Immature natural killer cell (primary cell): ENCODE measurements around the gene DTNB. TPM values are rescaled to one million over a fixed set of nuclear protein-coding genes. Genes with fewer than 3 reads are reported as not detected.

Experiments
- DNase-seq, 3 donors: peaks; one replicate each; pipeline ENCODE4 v3.0.0; 2022; ENCODE audit warnings: mixed read lengths in 1 of 3
- H3K27ac Mint-ChIP-seq, 6 donors: one replicate each; pipeline ENCODE4 v1.8.0; 2020; ENCODE audit warnings: mixed read lengths in 6 of 6, mild to moderate bottlenecking in 5 of 6, inconsistent platforms in 4 of 6, moderate library complexity in 3 of 6
- H3K27me3 Mint-ChIP-seq, 3 donors: one replicate each; pipeline ENCODE4 v1.8.0; 2020 to 2021; ENCODE audit warnings: low read depth in 3 of 3, mild to moderate bottlenecking in 3 of 3, mixed read lengths in 3 of 3, moderate library complexity in 3 of 3, inconsistent platforms in 1 of 3
- H3K36me3 Mint-ChIP-seq, 3 donors: one replicate each; pipeline ENCODE4 v1.8.0; 2020; ENCODE audit warnings: mixed read lengths in 3 of 3, inconsistent platforms in 2 of 3, mild to moderate bottlenecking in 2 of 3
- H3K4me1 Mint-ChIP-seq, 2 donors: one replicate each; pipeline ENCODE4 v1.8.0; 2020; ENCODE audit warnings: inconsistent platforms in 2 of 2, mild to moderate bottlenecking in 2 of 2, mixed read lengths in 2 of 2, moderate library complexity in 1 of 2
- H3K4me3 Mint-ChIP-seq, 5 donors: one replicate each; pipeline ENCODE4 v1.8.0; 2020; ENCODE audit warnings: mild to moderate bottlenecking in 5 of 5, mixed read lengths in 5 of 5, inconsistent platforms in 3 of 5, moderate library complexity in 3 of 5
- H3K9me3 Mint-ChIP-seq, 6 donors: one replicate each; pipeline ENCODE4 v1.8.0; 2020; ENCODE audit warnings: mild to moderate bottlenecking in 6 of 6, mixed read lengths in 6 of 6, inconsistent platforms in 4 of 6, moderate library complexity in 3 of 6
- polyA plus RNA-seq, 3 donors: library from polyadenylated mRNA; unstranded; fragments of 300-500 nt; fragmentation: Illumina TruSeq; gene quantifications; one replicate each; pipeline ENCODE4 v1.2.3, GENCODE V29; 2021

The DTNB gene
- polyA plus RNA-seq, 3 donors from 2014 or later: 9.1 to 15.7 (median 11.1) TPM

DNA sequence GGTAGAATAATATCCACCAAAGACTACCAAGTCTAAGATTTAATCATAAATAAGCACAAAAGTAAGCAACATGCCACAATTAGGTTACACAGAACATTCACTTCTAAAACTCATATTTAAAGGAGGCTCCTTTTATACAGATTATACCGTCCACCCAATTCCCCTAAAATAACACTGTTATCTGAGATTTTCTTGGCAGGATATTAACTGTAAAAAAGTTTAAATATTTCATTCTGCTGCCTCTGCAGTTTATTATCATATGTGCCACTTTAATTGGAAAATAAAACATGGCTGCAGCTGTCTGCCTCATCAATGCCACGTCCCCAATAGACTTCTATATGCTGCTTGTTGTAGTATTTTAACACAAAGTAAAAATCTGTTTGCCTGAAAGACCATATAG, 140.9 kb downstream of the DTNB start:
- no peak for DNase-seq
- no peaks in the 10 kb centered on the region for H3K4me1 Mint-ChIP-seq
- peaks cover 0 to 5% (median 1%) of the 10 kb centered on the region in 3 donors for H3K27me3 Mint-ChIP-seq
- no peak overlapping the region for H3K4me3 Mint-ChIP-seq
- peaks cover 0 to 17% (median 5%) of the 10 kb centered on the region in 3 donors for H3K36me3 Mint-ChIP-seq
- H3K27ac Mint-ChIP-seq: no peak overlapping the region
- no peaks in the 10 kb centered on the region for H3K9me3 Mint-ChIP-seq

DNA sequence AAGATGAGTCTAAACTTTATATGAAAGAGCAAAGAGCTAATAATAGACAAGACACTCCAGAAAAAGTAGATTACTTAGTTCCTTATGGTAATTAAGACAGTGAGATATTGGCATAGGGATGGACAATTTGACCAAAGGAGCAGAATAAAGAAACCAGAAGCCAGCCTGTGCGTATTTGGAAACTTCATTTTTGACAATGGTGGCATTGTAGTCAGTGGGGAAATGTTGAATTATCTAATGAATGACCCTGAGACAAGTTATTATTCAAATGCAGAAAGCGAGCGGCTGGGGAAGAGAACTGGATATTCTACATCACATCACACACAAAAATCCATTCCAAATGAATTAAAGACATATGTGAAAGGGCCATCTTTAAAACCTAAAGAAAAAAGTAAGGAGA, 144.3 kb downstream of the DTNB start:
- Mint-ChIP-seq H3K27me3 (peaks cover 0 to 3% (median 1%) of the 10 kb centered on the region in 3 donors), H3K4me3 (no peak overlapping the region), H3K4me1 (no peaks in the 10 kb centered on the region), H3K9me3 (no peaks in the 10 kb centered on the region), H3K27ac (no peak overlapping the region), H3K36me3 (peaks cover 0 to 13% (median 5%) of the 10 kb centered on the region in 3 donors)
- no peak for DNase-seq

DNA sequence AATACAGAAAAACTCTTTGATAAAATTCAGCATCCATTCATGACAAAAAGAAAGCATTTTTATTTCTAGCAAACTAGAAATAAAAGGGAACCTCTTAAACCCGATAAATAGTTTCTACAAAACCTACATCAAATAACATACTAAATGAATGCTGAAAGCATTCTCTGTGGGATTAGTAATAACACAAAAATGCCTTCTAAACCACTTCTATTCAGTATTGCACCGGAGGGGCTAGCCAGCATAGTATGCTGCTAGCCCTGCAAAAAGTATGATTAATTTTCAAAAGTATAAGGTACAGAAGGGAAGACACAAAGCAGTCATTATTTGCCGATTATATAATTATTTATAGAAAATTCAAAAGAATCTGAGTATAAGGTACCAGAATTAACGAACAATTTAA, 145.2 kb downstream of the DTNB start:
- Mint-ChIP-seq H3K4me3 (no peak overlapping the region), H3K9me3 (no peaks in the 10 kb centered on the region), H3K27me3 (peaks cover 0 to 1% (median 0%) of the 10 kb centered on the region in 3 donors), H3K36me3 (peaks cover 0 to 13% (median under 1%) of the 10 kb centered on the region in 3 donors), H3K27ac (no peak overlapping the region), H3K4me1 (no peaks in the 10 kb centered on the region)
- DNase-seq: no peak

DNA sequence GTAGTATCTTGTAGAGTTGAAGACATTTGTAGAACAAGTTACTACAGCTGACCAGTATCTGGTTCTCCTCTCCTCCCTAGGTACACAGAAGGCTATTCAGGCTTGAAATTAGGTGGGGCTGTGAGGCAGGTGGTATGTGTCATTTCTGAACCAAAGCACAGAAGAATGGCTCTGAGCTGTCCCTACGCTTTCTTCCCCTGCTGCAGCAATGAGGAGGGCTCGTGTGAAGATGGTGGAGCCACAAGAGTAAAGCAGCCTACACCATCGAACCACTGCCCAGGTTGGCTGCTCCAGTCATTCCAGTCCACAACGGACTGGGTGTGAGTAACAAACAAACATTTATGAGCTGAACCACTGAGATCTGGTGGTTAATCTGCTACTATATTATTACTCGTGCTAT, 148.9 kb downstream of the DTNB start:
- Mint-ChIP-seq H3K27me3 (no peaks in the 10 kb centered on the region), H3K4me1 (peaks cover 7 to 9% of the 10 kb centered on the region in 2 donors), H3K36me3 (peaks cover 0 to 7% (median 0%) of the 10 kb centered on the region in 3 donors), H3K4me3 (no peak overlapping the region), H3K9me3 (no peaks in the 10 kb centered on the region), H3K27ac (no peak overlapping the region)
- DNase-seq: no peak

DNA sequence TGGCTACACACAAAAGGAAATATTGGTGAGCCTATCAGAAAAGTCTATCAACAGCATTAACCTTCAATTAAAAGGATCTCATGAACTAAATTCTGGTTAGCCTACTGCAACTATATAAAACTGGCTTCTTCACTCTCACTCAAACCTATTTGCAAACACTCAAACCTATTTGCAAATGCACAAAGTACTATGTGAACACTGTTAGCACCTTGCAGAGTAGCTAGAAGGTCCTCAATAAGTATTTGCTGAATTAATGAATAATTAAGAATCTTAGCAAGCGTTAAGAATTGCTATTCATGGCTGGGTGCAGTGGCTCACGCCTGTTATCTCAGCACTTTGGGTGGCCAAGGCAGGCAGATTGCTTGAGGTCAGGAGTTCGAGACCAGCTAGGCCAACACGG, 150.3 kb downstream of the DTNB start:
- DNase-seq: no peak
- Mint-ChIP-seq H3K4me3 (peak overlapping the region in 1 of 5 donors; percentile 33), H3K4me1 (peaks cover 7 to 9% of the 10 kb centered on the region in 2 donors), H3K36me3 (no peaks in the 10 kb centered on the region), H3K9me3 (no peaks in the 10 kb centered on the region), H3K27me3 (no peaks in the 10 kb centered on the region), H3K27ac (peak overlapping the region in 1 of 6 donors; percentile 44)

DNA sequence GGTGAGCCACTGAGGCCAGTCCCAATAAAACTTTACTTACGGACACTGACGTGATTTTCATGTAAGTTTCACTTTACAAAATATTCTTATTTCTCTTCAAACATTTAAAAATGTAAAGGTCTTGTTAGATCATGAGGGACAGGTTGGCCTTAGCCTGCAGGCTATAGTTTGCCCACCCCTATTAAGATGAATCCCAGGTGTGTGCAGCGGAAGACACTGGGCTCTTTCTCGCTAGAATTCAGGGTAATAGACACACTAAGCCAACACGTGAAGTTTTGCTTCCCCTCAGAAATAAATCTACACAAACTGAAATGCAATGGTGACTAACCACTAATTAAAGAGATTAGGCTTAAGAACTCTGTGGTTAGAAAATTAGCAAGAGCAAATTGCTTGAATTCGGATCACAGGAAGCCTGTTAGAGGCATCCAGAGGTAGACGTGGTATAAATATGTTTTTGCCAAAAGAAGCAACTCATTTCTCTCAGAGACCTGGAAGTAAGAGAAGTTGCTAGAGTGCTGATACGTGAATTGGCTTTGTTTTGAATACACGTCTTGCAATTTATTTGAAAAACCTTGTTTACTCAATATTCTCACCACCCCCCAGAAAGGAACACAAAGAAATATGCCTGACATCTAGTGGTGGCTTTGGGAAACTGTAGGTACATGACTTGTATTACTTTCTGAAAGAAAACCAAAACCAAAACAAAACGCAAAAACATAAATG, 151.6 kb downstream of the DTNB start:
- Mint-ChIP-seq H3K4me1 (peaks cover 7 to 9% of the 10 kb centered on the region in 2 donors), H3K4me3 (peak overlapping the region; percentile 1 to 64 (median 53)), H3K27ac (peak overlapping the region; percentile 60 to 86 (median 78)), H3K27me3 (peaks cover 0 to 1% (median 0%) of the 10 kb centered on the region in 3 donors), H3K36me3 (peaks cover 0 to 3% (median 0%) of the 10 kb centered on the region in 3 donors), H3K9me3 (no peaks in the 10 kb centered on the region)
- DNase-seq: peak; percentile 69 to 72 (median 70)

DNA sequence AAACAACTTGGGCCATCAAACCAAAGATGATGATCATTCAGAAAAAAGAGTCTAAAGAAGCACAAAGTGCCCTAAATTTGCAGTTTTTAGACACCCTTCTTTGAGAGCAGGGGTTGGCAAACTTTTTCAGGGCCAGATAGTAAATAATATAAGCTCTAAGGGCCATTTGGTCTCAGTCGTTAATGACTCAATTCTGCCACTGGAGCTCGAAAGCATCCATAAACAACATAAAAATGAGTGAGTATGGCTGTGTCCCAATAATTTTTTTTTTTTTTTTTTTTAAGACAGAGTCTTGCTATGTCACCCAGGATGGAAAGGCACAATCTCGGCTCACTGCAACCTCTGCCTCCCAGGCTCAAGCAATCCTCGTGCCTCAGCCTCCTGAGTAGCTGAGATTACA, 152.3 kb downstream of the DTNB start:
- Mint-ChIP-seq H3K27ac (no peak overlapping the region), H3K4me1 (peaks cover 7 to 9% of the 10 kb centered on the region in 2 donors), H3K36me3 (peaks cover 0 to 4% (median 0%) of the 10 kb centered on the region in 3 donors), H3K4me3 (no peak overlapping the region), H3K27me3 (peaks cover 0 to 1% (median 0%) of the 10 kb centered on the region in 3 donors), H3K9me3 (no peaks in the 10 kb centered on the region)
- DNase-seq: no peak

DNA sequence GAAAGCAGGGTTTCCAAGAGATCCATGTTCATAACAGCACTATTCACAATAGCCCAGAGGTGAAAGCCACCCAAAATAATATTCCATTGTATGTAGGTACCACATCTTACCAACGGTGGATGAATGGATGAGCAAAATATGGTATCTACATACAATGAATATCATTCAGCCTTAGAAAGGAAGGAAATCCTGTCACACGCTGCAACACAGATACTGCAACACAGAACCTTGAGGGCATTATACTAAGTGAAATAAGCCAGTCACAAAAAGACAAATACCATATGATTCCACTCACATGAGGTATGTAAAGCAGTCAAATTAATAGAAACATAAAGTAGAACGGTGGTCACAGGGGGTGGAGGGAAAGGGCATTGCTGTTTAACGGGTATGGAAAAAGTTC, 155.7 kb downstream of the DTNB start:
- Mint-ChIP-seq H3K9me3 (no peaks in the 10 kb centered on the region), H3K27me3 (peaks cover 0 to 4% (median 1%) of the 10 kb centered on the region in 3 donors), H3K36me3 (peaks cover 0 to 4% (median 0%) of the 10 kb centered on the region in 3 donors), H3K4me3 (no peak overlapping the region), H3K4me1 (peaks cover 24 to 27% of the 10 kb centered on the region in 2 donors), H3K27ac (no peak overlapping the region)
- DNase-seq: no peak

DNA sequence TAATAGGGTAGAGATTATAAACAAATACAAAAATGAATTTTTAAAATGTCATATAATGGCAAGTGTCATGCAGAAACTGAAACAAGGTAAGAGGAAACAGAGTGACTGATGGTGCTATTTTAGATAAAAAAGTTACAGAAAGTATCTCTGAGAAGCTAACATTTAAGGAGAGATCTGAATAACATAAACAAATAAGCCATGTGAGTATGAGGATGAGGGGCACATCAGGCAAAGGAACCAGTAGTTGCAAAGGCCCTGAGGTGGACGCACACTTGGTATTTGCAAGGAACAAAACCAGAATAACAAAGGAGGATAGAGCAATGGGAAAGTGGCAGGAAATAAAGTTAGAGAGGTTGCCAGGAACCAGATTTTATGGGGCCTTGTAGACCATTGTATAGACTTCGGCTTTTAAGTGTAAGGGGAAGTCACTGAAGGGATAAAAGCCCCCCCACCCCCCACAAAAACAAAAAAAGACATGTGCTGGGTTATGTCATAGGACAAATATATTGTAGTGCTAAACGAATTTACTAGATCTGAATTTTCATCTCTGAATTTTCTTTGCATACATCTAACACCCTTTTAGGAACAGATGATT, 159.2 kb downstream of the DTNB start:
- Mint-ChIP-seq H3K4me3 (peak overlapping the region; percentile 54 to 83 (median 73)), H3K27ac (peak overlapping the region; percentile 63 to 85 (median 70)), H3K4me1 (peaks cover 21 to 24% of the 10 kb centered on the region in 2 donors), H3K27me3 (peaks cover 0 to 4% (median 3%) of the 10 kb centered on the region in 3 donors), H3K9me3 (no peaks in the 10 kb centered on the region), H3K36me3 (peaks cover 0 to 4% (median 0%) of the 10 kb centered on the region in 3 donors)
- no peak for DNase-seq

DNA sequence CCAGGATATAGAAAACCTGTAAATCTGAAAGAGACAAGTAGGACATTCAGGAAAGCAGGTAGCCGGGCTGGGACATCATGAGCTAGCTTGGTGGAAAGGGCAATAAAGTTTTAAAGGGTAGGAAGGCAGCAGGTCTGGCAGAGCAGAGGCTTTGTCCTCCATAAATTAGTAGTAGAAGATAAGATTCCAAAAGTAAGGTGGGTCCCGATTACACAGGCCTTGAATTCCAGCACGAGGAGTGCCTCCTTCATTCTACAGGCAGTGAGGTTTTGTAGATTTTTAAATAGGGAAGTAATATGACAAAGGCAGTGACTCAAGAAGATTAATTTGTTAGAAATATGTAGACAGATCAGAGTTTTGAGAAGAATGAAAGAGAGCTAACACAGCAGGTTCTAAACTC, 160.7 kb downstream of the DTNB start:
- Mint-ChIP-seq H3K36me3 (peaks cover 0 to 4% (median 0%) of the 10 kb centered on the region in 3 donors), H3K9me3 (no peaks in the 10 kb centered on the region), H3K27me3 (peaks cover 0 to 4% (median 3%) of the 10 kb centered on the region in 3 donors), H3K4me1 (peaks cover 21 to 24% of the 10 kb centered on the region in 2 donors), H3K4me3 (peak overlapping the region; percentile 54 to 83 (median 73)), H3K27ac (peak overlapping the region in 5 of 6 donors; percentile 32 to 70 (median 63))
- no peak for DNase-seq

DNA sequence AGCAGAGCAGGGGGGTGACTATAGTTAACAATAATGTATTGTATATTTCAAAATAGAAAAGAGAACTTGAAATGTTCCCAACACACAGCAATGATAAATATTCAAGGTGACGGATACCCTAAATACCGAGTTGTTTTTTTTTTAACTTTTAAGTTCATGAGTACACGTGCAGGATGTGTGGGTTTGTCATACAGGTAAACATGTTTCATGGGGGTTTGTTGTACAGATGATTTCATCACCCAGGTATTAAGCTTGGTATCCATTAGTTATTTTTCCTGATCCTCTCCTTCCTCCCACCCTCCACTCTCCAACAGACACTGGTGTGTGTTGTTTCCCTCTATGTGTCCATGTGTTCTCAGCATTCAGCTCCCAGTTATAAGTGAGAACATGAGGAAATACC, 167.2 kb downstream of the DTNB start:
- Mint-ChIP-seq H3K27ac (no peak overlapping the region), H3K27me3 (peaks cover 1 to 2% (median 1%) of the 10 kb centered on the region in 3 donors), H3K4me3 (no peak overlapping the region), H3K9me3 (no peaks in the 10 kb centered on the region), H3K36me3 (no peaks in the 10 kb centered on the region), H3K4me1 (no peaks in the 10 kb centered on the region)
- no peak for DNase-seq

DNA sequence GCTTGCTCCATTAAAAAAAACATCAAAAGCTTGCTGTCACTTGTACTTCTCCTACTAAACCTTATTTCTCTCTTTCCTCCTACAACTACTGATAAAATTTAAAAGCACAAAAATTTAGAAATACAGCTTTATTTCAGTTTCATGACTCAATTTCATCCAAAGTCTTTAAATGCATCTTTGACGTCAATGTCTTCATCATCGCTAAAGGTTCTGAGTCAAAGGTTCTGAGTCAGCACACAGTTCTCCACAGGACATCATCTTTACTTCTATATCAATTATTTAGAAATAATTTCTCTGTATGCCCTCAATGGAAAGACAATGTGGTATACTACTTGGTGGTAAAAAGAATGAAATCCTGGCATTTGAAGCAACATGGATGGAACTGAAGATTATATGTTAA, 167.8 kb downstream of the DTNB start:
- Mint-ChIP-seq H3K27ac (no peak overlapping the region), H3K4me1 (no peaks in the 10 kb centered on the region), H3K27me3 (peaks cover 1 to 2% (median 1%) of the 10 kb centered on the region in 3 donors), H3K4me3 (no peak overlapping the region), H3K9me3 (no peaks in the 10 kb centered on the region), H3K36me3 (no peaks in the 10 kb centered on the region)
- no peak for DNase-seq

DNA sequence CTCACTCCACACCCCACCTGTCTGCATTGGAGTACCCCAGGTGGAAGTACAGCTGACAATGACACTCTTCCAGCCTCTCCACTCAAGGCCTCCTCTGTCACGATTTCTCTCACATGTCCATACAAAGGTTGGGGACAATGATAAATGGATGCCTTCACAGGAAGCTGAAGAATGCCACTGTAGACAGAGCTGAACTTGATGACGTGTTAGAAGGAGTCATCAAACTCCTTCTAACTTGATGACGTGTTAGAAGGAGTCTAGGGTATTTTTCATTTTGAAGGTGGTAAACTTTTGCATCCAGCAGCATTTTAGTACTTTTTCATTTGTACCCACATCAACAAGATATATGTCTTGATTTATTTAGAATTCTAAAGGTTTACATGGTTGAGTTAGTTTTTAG, 168.2 kb downstream of the DTNB start:
- Mint-ChIP-seq H3K4me1 (no peaks in the 10 kb centered on the region), H3K4me3 (no peak overlapping the region), H3K27ac (no peak overlapping the region), H3K9me3 (no peaks in the 10 kb centered on the region), H3K27me3 (peaks cover 1 to 2% (median 1%) of the 10 kb centered on the region in 3 donors), H3K36me3 (no peaks in the 10 kb centered on the region)
- no peak for DNase-seq

DNA sequence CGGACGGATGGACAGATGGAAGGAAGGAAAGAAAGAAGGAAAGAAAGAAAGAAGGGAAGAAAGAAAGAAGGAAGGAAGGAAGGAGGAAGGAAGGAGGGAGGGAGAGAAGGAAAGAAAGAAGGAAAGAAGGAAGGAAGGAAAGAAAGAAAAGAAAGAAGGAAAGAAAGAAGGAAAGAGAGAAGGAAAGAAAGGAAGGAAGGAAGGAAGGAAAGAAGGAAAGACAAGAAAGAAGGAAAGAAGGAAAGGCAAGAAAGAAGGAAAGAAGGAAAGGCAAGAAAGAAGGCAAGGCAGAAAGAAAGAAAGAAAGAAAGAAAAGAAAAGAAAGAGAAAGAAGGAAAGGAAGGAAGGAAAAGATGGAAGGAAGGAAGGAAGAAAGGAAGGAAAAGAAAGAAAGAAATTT, 169.1 kb downstream of the DTNB start:
- H3K27me3 Mint-ChIP-seq: peaks cover 0 to 2% (median 1%) of the 10 kb centered on the region in 3 donors
- DNase-seq: no peak
- H3K27ac Mint-ChIP-seq: no peak overlapping the region

More for the DNA sequence above, 169.1 kb downstream of the DTNB start:
- H3K4me1 Mint-ChIP-seq: no peaks in the 10 kb centered on the region
- H3K4me3 Mint-ChIP-seq: no peak overlapping the region
- no peaks in the 10 kb centered on the region for H3K9me3 Mint-ChIP-seq
- peaks cover 0 to 5% (median under 1%) of the 10 kb centered on the region in 3 donors for H3K36me3 Mint-ChIP-seq
